Central memory CD8-positive, alpha-beta T cell (primary cell): ENCODE measurements around the gene HOXD10.
A peak's percentile ranks its signal among the peaks of the same experiment; 100 is the strongest.

ENCODE experiments used
- ATAC-seq: fragments of 150-1000 bp; cut with Tn5 transposase; replicated peaks from 2 replicates; pipeline ENCODE4 v1.10.0; 2022; ENCODE audit warnings: mild to moderate bottlenecking, moderate FRiP score, moderate number of reproducible peaks; ENCODE audit not compliant: poor library complexity, severe bottlenecking; ENCODE audit errors: extremely low read depth
- DNase-seq, 2 donors: peaks; one replicate each; pipeline ENCODE4 v3.0.0; 2021; ENCODE audit warnings: low spot score in 2 of 2
- H3K27ac Mint-ChIP-seq: one replicate; pipeline ENCODE4 v1.8.0; 2022; ENCODE audit warnings: low read depth, mild to moderate bottlenecking, moderate library complexity, mixed read lengths
- H3K27me3 Mint-ChIP-seq: one replicate; pipeline ENCODE4 v1.8.0; 2022; ENCODE audit warnings: mixed read lengths
- H3K36me3 Mint-ChIP-seq: one replicate; pipeline ENCODE4 v1.8.0; 2022; ENCODE audit warnings: mild to moderate bottlenecking, moderate library complexity, mixed read lengths; ENCODE audit not compliant: insufficient read depth
- H3K4me1 Mint-ChIP-seq: one replicate; pipeline ENCODE4 v1.8.0; 2022; ENCODE audit warnings: mixed read lengths
- H3K4me3 Mint-ChIP-seq: one replicate; pipeline ENCODE4 v1.8.0; 2022; ENCODE audit warnings: mild to moderate bottlenecking, moderate library complexity, mixed read lengths
- H3K9me3 Mint-ChIP-seq: one replicate; pipeline ENCODE4 v1.8.0; 2022; ENCODE audit warnings: mixed read lengths

The HOXD10 gene

DNA sequence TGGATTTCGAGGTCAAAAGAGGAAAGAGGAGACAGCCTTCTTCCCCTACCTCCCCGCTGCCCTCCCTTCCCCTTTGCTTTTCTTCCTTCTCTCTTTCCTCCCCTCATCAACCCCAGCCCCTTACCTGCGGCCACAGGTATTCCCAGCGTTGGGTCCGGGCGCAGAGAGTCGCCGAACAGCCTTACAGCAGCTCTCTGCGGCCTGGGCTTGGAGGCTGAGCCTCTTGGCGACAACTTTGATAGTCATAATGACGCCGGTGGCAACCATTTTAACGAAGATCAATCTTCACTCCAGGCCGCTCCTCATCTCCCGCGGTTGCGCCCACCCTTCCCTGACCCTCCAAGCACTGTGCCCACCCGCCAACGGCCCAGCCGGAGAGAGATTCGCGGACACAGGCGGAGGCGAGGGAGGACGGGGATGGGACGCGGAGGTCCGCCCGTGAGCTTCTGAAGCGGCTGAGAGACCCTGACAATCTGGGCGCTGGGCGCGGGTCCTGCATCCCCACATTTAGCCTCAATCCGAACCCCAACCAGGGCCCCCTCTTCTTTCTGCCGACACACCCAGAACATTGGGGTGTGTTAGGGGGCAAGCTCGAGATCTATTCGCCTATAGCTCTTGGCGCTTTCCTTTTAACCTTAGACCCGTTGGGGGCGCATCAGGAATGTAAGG lies 31.3 kb upstream of the HOXD10 start:
- no peaks in the 10 kb centered on the region for H3K9me3 Mint-ChIP-seq
- peaks cover 12% of the 10 kb centered on the region for H3K4me1 Mint-ChIP-seq
- DNase-seq (no peak), ATAC-seq (no peak)
- H3K36me3 Mint-ChIP-seq, result peaks cover 66% of the 10 kb centered on the region
- peak overlapping the region; percentile 86 for H3K27ac Mint-ChIP-seq
- peaks cover 95% of the 10 kb centered on the region for H3K27me3 Mint-ChIP-seq
- no peak overlapping the region for H3K4me3 Mint-ChIP-seq

DNA sequence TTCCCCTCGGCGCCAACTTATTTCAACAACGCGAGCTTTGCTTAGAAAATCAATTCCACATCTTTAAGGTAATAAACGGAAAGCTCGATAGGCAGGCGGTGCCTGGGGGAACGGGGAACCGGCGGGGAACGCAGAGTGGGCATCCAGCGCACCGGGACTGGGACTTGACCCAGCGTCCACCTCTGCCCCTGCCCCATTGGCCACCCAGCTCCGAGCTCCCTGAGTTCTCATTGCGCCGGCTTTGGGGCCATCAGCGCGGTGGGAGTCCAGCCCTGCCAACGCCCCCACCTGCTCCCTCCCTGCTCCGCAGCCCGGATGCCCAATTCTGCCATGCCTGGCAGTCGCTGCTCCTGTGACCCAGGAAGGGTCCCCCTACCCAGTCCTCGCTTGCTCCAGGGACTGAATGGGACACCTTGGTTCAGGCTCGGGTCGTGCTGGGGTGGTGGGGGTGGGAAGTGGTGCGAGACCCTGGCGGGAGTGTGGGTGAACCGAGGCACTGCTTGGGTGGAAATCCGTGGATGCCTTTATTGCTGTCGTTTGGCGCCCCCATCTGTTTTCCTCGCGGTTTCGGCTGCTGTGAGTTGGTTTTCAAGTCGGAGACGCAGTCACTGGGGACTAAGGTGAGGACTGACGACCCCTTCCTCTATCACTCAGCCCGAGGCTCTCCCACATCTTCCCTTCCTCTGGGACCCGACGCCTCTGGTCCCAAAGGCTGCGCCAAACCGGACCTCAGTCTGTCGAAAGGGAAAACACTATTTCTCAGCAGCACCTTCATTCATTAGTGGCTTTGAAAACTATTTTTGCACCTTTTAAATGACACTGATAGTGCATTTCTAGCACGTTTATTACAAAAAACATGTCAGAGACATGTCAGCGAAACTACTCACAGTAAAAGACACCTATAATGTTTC lies 30.5 kb upstream of the HOXD10 start:
- H3K4me3 Mint-ChIP-seq, result no peak overlapping the region
- H3K27ac Mint-ChIP-seq, result no peak overlapping the region
- peaks cover 60% of the 10 kb centered on the region for H3K36me3 Mint-ChIP-seq
- peaks cover 12% of the 10 kb centered on the region for H3K4me1 Mint-ChIP-seq
- H3K9me3 Mint-ChIP-seq, result no peaks in the 10 kb centered on the region
- DNase-seq (no peak), ATAC-seq (no peak)
- H3K27me3 Mint-ChIP-seq, result peaks cover 100% of the 10 kb centered on the region

DNA sequence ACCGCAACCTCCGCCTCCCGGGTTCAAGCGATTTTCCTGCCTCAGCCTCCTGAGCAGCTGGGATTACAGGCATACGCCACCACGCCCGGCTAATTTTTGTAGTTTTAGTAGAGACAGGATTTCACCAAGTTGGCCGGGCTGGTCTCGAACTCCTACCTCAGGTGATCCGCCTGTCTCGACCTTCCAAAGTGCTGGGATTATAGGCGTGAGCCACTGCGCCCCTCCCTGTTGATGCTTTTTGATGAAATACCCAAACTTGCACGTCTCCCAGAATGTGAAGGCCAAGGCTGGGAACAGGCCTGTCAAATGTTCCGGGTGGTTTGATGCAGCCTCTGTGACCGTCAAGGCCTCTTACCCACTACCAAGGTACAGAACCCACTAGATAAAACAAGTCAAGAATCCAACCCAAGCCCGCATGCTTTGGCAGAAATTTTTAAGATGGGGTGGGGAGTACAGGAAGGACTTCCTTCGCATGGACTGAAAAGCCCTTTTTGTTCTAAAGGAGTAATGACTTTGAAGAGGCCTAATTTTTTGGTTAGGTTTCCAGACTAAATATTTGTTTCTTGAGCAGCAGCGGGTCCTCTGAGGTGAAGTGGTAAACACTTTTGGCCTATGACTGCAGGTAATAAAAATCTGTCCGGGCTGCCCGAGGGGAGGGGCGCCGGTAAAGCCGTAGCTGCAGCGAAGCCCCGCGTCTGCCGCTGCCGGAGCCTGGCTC lies 29.1 kb upstream of the HOXD10 start:
- no peaks in the 10 kb centered on the region for H3K9me3 Mint-ChIP-seq
- H3K27ac Mint-ChIP-seq, result no peak overlapping the region
- no peak for ATAC-seq
- H3K4me3 Mint-ChIP-seq, result no peak overlapping the region
- H3K36me3 Mint-ChIP-seq, result peaks cover 55% of the 10 kb centered on the region
- peaks cover 12% of the 10 kb centered on the region for H3K4me1 Mint-ChIP-seq
- DNase-seq, result no peak
- H3K27me3 Mint-ChIP-seq, result peaks cover 99% of the 10 kb centered on the region

DNA sequence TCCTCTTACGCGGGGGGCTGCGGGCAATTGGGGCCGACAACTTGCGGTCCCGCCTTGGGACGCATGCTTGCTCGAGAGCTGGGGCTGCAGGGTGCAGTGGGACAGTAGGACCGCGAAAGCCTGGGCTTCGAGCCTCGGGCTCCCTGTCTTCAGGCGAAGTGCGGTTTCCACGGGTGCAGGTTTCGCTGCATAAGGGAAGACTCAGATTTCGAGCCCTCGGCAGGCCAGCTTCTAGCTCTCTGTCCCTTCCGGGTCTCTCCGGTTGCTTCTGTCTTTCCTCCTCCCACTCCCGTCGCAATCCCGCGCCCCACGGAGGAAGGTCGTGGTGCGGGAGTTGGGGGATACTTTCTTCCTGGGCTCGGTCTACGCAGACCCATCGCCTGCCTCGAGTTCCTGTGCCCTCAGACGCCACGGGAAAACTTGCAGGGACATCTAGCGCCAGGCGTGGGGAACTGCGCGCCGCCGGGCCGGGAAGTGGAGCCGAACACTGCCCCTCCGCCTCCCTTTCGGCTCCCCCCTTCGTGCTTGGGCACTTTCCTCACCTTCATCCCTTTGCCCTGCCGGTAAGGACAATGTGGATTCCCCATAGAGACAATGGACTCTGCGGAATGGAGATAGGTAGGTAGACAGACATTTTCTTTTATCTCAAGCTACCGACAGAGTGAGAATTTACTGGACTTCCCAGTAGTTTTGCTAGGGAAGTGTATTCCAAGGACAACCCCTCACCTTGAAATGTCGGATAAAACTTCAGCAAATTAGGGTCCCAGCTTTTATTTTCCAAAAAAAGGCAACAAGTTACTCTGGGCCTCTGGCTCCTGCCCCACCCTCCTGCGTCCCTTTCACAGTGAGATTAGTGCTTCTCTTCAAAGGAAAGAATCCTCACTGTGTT lies 28.3 kb upstream of the HOXD10 start:
- H3K36me3 Mint-ChIP-seq, result peaks cover 51% of the 10 kb centered on the region
- no peak for ATAC-seq
- H3K27me3 Mint-ChIP-seq, result peaks cover 95% of the 10 kb centered on the region
- peaks cover 12% of the 10 kb centered on the region for H3K4me1 Mint-ChIP-seq
- no peak for DNase-seq
- no peak overlapping the region for H3K27ac Mint-ChIP-seq
- peak overlapping the region; percentile 16 for H3K4me3 Mint-ChIP-seq
- no peaks in the 10 kb centered on the region for H3K9me3 Mint-ChIP-seq

DNA sequence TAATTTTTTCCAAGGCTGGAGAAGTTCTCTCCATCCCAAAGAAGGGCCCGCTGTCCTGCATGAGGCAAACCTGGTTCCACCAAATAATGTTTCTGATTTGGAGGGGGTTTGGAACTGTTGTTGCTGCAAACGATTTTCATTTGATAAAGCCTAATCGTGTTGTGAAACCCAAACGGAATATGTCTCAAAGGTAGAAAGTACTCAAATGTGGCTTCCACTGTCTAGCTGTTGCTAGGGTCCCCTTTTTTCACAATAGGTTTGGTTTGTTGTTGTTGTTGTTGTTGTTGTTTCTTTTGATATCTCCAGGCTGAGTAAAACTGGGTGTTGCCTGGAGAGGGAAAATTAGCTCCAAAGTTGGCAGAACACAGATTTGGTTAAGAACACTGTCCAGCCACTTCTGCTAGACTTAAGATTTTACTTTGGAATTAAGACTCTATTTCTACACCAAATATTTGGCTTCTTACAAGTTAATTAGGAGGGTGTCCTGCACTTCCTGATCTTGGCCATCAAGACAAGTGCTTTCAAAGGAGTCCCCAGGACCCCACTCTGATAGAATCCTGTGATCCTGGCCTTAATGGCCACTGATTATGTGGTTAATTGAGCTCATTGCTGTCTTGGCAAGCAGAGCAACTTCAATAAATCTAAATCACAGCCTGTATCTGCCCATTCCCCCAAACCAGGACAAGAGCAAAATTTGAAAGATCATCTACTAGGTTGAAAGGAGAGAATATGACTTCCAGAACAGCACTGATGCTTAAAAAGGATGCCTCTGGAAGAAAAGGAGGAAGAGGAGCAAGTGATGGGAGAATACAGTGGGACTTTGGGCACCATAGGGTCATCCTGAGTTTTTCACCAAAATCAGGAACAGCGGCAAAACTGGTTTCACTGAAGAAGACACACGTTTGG lies 27.4 kb upstream of the HOXD10 start:
- no peak for ATAC-seq
- H3K9me3 Mint-ChIP-seq, result no peaks in the 10 kb centered on the region
- H3K27me3 Mint-ChIP-seq, result peaks cover 95% of the 10 kb centered on the region
- peaks cover 46% of the 10 kb centered on the region for H3K36me3 Mint-ChIP-seq
- no peak for DNase-seq
- H3K4me1 Mint-ChIP-seq, result peaks cover 17% of the 10 kb centered on the region
- H3K4me3 Mint-ChIP-seq, result no peak overlapping the region
- H3K27ac Mint-ChIP-seq, result no peak overlapping the region

DNA sequence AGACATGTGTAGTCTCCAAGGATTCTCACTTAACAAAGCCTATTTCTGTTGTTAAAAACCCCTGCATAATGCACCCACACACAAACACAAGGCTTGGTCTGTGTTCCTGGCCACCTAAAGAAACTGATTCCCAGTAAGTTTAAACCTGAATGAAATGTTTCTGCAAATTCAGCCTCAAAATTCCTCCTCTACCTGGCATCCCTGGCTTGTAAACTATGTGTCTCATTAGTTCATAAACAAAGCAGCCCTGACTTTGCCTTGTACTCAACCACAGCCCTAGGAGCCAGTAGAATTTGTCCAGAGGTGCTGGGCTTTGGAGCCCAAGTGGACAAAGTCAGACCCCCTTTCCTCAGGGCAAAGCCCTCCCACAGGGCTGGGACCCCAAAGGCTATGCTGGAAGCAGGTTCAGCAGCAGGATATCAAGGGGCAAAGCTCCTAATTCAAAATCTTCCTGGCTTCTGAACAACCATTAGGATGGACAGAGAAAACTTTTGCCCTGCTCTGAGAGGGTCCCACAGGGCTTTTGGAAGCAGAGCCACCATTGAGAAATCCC lies 26.7 kb upstream of the HOXD10 start:
- Mint-ChIP-seq H3K27me3 (peaks cover 95% of the 10 kb centered on the region), H3K4me1 (peaks cover 12% of the 10 kb centered on the region), H3K27ac (no peak overlapping the region), H3K36me3 (peaks cover 41% of the 10 kb centered on the region), H3K4me3 (no peak overlapping the region), H3K9me3 (no peaks in the 10 kb centered on the region)
- ATAC-seq, result no peak
- no peak for DNase-seq

DNA sequence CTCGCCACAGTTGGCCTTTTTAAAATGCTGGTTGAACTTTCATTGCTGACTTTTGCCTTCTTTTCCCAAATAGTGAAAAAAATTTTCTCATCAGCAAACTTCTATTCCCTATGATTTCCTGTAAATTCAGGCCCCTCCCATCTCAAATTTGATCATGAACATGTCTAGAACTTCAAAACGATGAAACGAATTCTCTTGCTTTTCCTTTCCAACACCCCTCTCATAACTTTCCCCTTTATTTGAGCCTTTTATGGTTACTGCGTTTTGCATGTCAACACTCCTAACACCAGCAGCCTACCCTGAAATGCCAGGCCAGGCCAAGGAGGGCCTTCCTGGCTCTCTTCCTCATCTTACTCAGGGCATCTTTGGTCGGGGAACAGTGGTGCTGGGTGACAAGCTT lies 25.7 kb upstream of the HOXD10 start:
- peaks cover 95% of the 10 kb centered on the region for H3K27me3 Mint-ChIP-seq
- no peak overlapping the region for H3K4me3 Mint-ChIP-seq
- H3K4me1 Mint-ChIP-seq, result peaks cover 10% of the 10 kb centered on the region
- peak overlapping the region; percentile 80 for H3K27ac Mint-ChIP-seq
- ATAC-seq, result no peak
- no peaks in the 10 kb centered on the region for H3K9me3 Mint-ChIP-seq
- DNase-seq, result no peak
- peaks cover 36% of the 10 kb centered on the region for H3K36me3 Mint-ChIP-seq

DNA sequence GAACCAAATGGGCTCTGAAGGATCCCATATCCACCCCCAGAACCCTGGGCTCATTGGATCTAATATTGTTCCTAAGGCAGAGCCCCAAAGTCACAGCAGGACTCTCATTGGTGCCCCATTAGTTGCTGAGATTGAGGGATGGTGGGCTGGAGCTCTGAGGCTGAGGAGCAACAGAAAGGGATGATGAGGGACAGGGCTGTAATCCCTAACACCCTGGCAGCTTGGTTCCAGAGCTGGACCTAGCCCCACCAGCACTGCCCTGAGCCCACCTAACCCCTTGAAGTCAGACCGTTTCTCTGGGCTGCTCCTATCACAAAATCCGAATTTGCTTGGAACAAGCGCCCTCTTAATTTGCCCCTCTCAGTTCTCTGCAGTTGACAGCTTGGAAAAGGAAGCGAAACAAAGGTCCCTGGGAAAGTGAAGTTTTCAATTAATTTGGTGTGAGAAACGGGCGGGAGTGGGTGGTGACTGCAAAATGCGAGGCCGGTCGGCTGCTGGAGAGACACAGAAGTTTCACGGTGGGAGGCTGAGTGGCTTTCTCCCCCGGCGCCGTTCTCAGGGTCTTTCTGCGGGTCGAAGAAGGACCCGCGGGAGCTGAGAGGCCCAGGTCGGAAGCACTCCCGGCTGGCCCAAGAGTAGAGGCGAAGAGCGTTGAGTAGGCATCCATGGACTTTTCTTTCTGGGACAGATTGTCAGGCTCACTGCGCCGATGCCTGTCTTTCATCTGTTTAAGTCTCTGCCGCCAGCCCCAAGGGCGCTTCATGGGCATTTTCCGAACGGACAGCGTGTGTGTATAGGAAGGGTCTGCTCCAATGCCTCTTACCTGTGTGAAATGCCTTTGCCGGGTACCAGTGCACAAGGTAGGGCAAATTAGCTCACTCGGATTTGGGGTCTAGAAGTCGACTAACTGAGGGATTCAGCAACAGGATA lies 25.0 kb upstream of the HOXD10 start:
- Mint-ChIP-seq H3K4me3 (peak overlapping the region; percentile 47), H3K9me3 (no peaks in the 10 kb centered on the region), H3K27me3 (peaks cover 95% of the 10 kb centered on the region), H3K4me1 (peaks cover 12% of the 10 kb centered on the region), H3K36me3 (peaks cover 31% of the 10 kb centered on the region), H3K27ac (peak overlapping the region; percentile 80)
- DNase-seq, result no peak
- no peak for ATAC-seq

DNA sequence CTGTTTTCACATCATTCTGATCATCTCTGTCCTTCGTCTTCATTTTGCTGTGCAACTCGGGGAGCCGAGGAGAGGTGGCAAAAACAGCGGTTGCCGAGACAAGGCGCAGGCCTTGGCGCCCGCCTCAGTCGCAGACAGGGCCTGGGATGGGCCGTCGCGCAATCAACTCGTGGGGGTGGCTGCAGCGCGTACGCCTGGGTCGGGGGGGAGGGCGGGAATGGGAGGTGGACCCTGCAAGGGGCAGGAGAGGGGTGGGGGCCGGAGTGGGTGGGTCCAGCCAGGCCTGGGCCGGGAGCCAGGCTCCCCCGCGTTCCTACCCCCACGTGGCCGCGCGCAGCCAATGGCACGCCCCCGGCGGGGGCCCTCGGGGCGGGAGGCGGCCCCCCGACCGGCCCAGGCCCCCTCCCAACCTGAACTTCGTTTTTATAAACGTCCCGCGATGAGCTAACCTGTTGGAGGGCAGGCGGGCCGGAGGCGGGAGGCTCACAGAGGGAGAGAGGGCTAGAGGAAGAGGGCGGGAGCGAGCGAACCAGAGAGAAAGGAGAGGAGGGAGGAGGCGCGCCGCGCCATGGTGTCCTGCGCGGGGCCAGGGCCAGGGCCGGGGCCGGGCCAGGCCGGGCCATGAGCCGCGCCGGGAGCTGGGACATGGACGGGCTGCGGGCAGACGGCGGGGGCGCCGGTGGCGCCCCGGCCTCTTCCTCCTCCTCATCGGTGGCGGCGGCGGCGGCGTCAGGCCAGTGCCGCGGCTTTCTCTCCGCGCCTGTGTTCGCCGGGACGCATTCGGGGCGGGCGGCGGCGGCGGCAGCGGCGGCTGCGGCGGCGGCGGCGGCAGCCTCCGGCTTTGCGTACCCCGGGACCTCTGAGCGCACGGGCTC lies 24.1 kb upstream of the HOXD10 start, which contains the start of gene HOXD13:
HOXD13 (plus strand) TSS at position 452 of the 875 bp plus-strand sequence; CDS start at position 622, 170 bp downstream.
- peaks cover 95% of the 10 kb centered on the region for H3K27me3 Mint-ChIP-seq
- no peaks in the 10 kb centered on the region for H3K9me3 Mint-ChIP-seq
- no peak for ATAC-seq
- peaks cover 25% of the 10 kb centered on the region for H3K36me3 Mint-ChIP-seq
- DNase-seq, result no peak
- H3K4me3 Mint-ChIP-seq, result peak within 1 kb of the TSS; percentile 47
- peaks cover 22% of the 10 kb centered on the region for H3K4me1 Mint-ChIP-seq
- H3K27ac Mint-ChIP-seq, result peak within 1 kb of the TSS; percentile 80
